Neural cell (in vitro differentiated cells): ENCODE results near the gene MAN2C1. TPM values are rescaled to one million over a fixed set of nuclear protein-coding genes. Genes with fewer than 3 reads are reported as not detected.

Experiments
- H2AFZ ChIP-seq: fragments of 200-600, 300-800 bp; sonication (generic), shearing (Covaris generic); 2 replicates; pipeline ENCODE4 v1.6.0; 2014; ENCODE audit warnings: low read depth, mild to moderate bottlenecking, antibody characterized with exemption, low read length, moderate library complexity
- H3F3A ChIP-seq: fragments of 200-600 bp; shearing (Covaris generic); 2 replicates; pipeline ENCODE4 v1.6.1; 2016; ENCODE audit warnings: mild to moderate bottlenecking, moderate library complexity, mixed read lengths, antibody characterized with exemption, low read length; ENCODE audit not compliant: insufficient read depth, poor library complexity, severe bottlenecking
- H3K27ac ChIP-seq: fragments of 200-600, 300-800 bp; sonication (generic), shearing (Covaris generic); 2 replicates; pipeline ENCODE4 v1.5.1; 2014; ENCODE audit warnings: mild to moderate bottlenecking, low read length, moderate library complexity
- H3K27me3 ChIP-seq: fragments of 300-800, 200-600 bp; sonication (generic), shearing (Covaris generic); 2 replicates; pipeline ENCODE4 v1.6.0; 2014; ENCODE audit warnings: mild to moderate bottlenecking, low read depth, low read length, moderate library complexity; ENCODE audit not compliant: insufficient read depth
- H3K36me3 ChIP-seq: fragments of 300-800, 200-600 bp; sonication (generic), shearing (Covaris generic); 2 replicates; pipeline ENCODE4 v1.5.1; 2014; ENCODE audit warnings: mild to moderate bottlenecking, antibody characterized with exemption, low read length, moderate library complexity; ENCODE audit not compliant: insufficient read depth
- H3K4me2 ChIP-seq: fragments of 300-800, 200-600 bp; sonication (generic), shearing (Covaris generic); 2 replicates; pipeline ENCODE4 v1.6.0; 2014; ENCODE audit warnings: mild to moderate bottlenecking, low read length
- H3K4me3 ChIP-seq: fragments of 300-800, 200-600 bp; sonication (generic), shearing (Covaris generic); 2 replicates; pipeline ENCODE4 v1.5.1; 2014; ENCODE audit warnings: mild to moderate bottlenecking, low read length, moderate library complexity
- H3K79me2 ChIP-seq: fragments of 200-600 bp; shearing (Covaris generic); replicated peaks from 2 replicates; pipeline ENCODE4 v1.6.0; 2014; ENCODE audit warnings: mild to moderate bottlenecking, low read length, moderate library complexity; ENCODE audit not compliant: insufficient read depth
- H3K9ac ChIP-seq: fragments of 300-800, 200-600 bp; sonication (generic), shearing (Covaris generic); 2 replicates; pipeline ENCODE4 v1.6.1; 2016; ENCODE audit warnings: mild to moderate bottlenecking, low read length, mixed read lengths
- H3K9me2 ChIP-seq: fragments of 200-600 bp; shearing (Covaris generic); 2 replicates; pipeline ENCODE4 v1.6.1; 2016; ENCODE audit warnings: mild to moderate bottlenecking, low read length, mixed read lengths; ENCODE audit not compliant: insufficient read depth
- H3K9me3 ChIP-seq: fragments of 200-600, 300-800 bp; sonication (generic), shearing (Covaris generic); 2 replicates; pipeline ENCODE4 v1.6.1; 2016; ENCODE audit warnings: mild to moderate bottlenecking, mixed run types, low read length, moderate library complexity, mixed read lengths
- H4K20me1 ChIP-seq: fragments of 200-600 bp; shearing (Covaris generic); 2 replicates; pipeline ENCODE4 v1.6.1; 2016; ENCODE audit warnings: mild to moderate bottlenecking, mixed run types; ENCODE audit not compliant: insufficient read depth
- CTCF ChIP-seq: fragments of 450-650 bp; IDR thresholded peaks from 2 replicates; pipeline ENCODE4 v1.5.1; 2014; ENCODE audit warnings: antibody characterized with exemption, mild to moderate bottlenecking, moderate library complexity; ENCODE audit not compliant: poor library complexity, severe bottlenecking
- EP300 ChIP-seq: fragments of 450-650 bp; conservative IDR thresholded peaks from 2 replicates; pipeline ENCODE4 v1.6.1; 2014; ENCODE audit warnings: antibody characterized with exemption, mild to moderate bottlenecking, moderate library complexity; ENCODE audit not compliant: poor library complexity, severe bottlenecking
- EZH2 ChIP-seq: fragments of 200-600, 300-800 bp; shearing (Covaris generic), sonication (generic); IDR thresholded peaks from 2 replicates; pipeline ENCODE4 v1.6.1; 2014; ENCODE audit warnings: antibody characterized with exemption, low read length, borderline replicate concordance, mild to moderate bottlenecking; ENCODE audit not compliant: insufficient read depth, poor library complexity, severe bottlenecking
- MXI1 ChIP-seq: fragments of 450-650 bp; conservative IDR thresholded peaks from 2 replicates; pipeline ENCODE4 v1.6.1; 2014; ENCODE audit warnings: antibody characterized with exemption, mild to moderate bottlenecking; ENCODE audit not compliant: poor library complexity, severe bottlenecking
- POLR2AphosphoS5 ChIP-seq: IDR thresholded peaks from 2 replicates; pipeline ENCODE4 v1.6.1; 2012
- RAD21 ChIP-seq: fragments of 450-650 bp; conservative IDR thresholded peaks from 2 replicates; pipeline ENCODE4 v1.6.1; 2014; ENCODE audit warnings: antibody characterized with exemption, mild to moderate bottlenecking, moderate library complexity
- REST ChIP-seq: IDR thresholded peaks from 2 replicates; pipeline ENCODE4 v1.6.1; 2012; ENCODE audit warnings: borderline replicate concordance
- SMC3 ChIP-seq: fragments of 450-650 bp; conservative IDR thresholded peaks from 2 replicates; pipeline ENCODE4 v1.6.1; 2014; ENCODE audit warnings: antibody characterized with exemption, mild to moderate bottlenecking, moderate library complexity; ENCODE audit not compliant: poor library complexity
- TAF1 ChIP-seq: IDR thresholded peaks from 2 replicates; pipeline ENCODE4 v1.6.1; 2012; ENCODE audit warnings: low read depth
- polyA plus RNA-seq: library from polyadenylated mRNA; depleted of rRNA; stranded (reverse); fragments of >200 nt; gene quantifications from 2 replicates; pipeline ENCODE4 v1.2.3, GENCODE V29; 2014

Gene MAN2C1
- polyA plus RNA-seq, 1 donor from 2014 or later, result 261 TPM

- Histone ChIP-seq H3K36me3 (no peaks in the 10 kb centered on the region), H4K20me1 (no peaks in the 10 kb centered on the region), H2AFZ (no peak overlapping the region), H3K4me2 (no peak overlapping the region), H3K27ac (no peak overlapping the region), H3K79me2 (no peaks in the 10 kb centered on the region), H3F3A (no peaks in the 10 kb centered on the region), H3K27me3 (peaks cover 17% of the 10 kb centered on the region), H3K9me2 (no peaks in the 10 kb centered on the region), H3K9me3 (no peaks in the 10 kb centered on the region), H3K9ac (no peak overlapping the region), H3K4me3 (no peak overlapping the region)
- TF ChIP-seq EZH2, result no peak
- no peak for TF ChIP-seq CTCF
- TF ChIP-seq SMC3, result no peak
- no peak for TF ChIP-seq MXI1
- TF ChIP-seq EP300, result no peak
- TF ChIP-seq POLR2AphosphoS5, result no peak
- no peak for TF ChIP-seq TAF1
- no peak for TF ChIP-seq RAD21
- TF ChIP-seq REST, result no peak
Measured at GRCh38 chr15:75352186-75353080, 16.0 kb downstream of the MAN2C1 start.

- no peaks in the 10 kb centered on the region for H3K9me3 ChIP-seq
- H3F3A ChIP-seq, result no peaks in the 10 kb centered on the region
- TF ChIP-seq MXI1 (no peak), TAF1 (no peak), REST (no peak), CTCF (no peak), POLR2AphosphoS5 (no peak), SMC3 (no peak), RAD21 (no peak), EZH2 (no peak), EP300 (no peak)
- H3K9me2 ChIP-seq, result no peaks in the 10 kb centered on the region
- no peak overlapping the region for H2AFZ ChIP-seq
- H3K9ac ChIP-seq, result no peak overlapping the region
- H4K20me1 ChIP-seq, result no peaks in the 10 kb centered on the region
- no peaks in the 10 kb centered on the region for H3K79me2 ChIP-seq
- no peak overlapping the region for H3K27ac ChIP-seq
- peaks cover 25% of the 10 kb centered on the region for H3K27me3 ChIP-seq
- no peak overlapping the region for H3K4me2 ChIP-seq
- no peak overlapping the region for H3K4me3 ChIP-seq
- H3K36me3 ChIP-seq, result no peaks in the 10 kb centered on the region
Measured at GRCh38 chr15:75350601-75351361, 17.6 kb downstream of the MAN2C1 start.
